Measurements from ENCODE around the gene PLXNA2.

GRCh38 chr1:208040821-208041297 is 203.3 kb downstream of the PLXNA2 start:
- TF ChIP-seq EZH2 (IDR thresholded peaks at IDR 0.05; ENCODE audit: borderline replicate concordance, insufficient read depth, low read depth, low read length, poor library complexity, severe bottlenecking): no peak
- TF ChIP-seq, protein P1, sequence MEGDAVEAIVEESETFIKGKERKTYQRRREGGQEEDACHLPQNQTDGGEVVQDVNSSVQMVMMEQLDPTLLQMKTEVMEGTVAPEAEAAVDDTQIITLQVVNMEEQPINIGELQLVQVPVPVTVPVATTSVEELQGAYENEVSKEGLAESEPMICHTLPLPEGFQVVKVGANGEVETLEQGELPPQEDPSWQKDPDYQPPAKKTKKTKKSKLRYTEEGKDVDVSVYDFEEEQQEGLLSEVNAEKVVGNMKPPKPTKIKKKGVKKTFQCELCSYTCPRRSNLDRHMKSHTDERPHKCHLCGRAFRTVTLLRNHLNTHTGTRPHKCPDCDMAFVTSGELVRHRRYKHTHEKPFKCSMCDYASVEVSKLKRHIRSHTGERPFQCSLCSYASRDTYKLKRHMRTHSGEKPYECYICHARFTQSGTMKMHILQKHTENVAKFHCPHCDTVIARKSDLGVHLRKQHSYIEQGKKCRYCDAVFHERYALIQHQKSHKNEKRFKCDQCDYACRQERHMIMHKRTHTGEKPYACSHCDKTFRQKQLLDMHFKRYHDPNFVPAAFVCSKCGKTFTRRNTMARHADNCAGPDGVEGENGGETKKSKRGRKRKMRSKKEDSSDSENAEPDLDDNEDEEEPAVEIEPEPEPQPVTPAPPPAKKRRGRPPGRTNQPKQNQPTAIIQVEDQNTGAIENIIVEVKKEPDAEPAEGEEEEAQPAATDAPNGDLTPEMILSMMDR (IDR thresholded peaks at IDR 0.05): no peak
